OCI-LY3 (cell line): ENCODE measurements around the gene PAXX.

ENCODE experiments used
- H2AFZ ChIP-seq: fragments of 200-600, 300-600 bp; shearing (Covaris generic); 2 replicates; pipeline ENCODE4 v1.6.0; 2014; ENCODE audit warnings: antibody characterized with exemption, low read depth, low read length
- H3K27ac ChIP-seq: fragments of 200-600, 300-600 bp; sonication (generic); 2 replicates; pipeline ENCODE4 v1.5.1; 2014; ENCODE audit warnings: mild to moderate bottlenecking, low read length, moderate library complexity, mixed read lengths
- H3K27me3 ChIP-seq: fragments of 200-600, 300-600 bp; sonication (generic); 2 replicates; pipeline ENCODE4 v1.6.1; 2014; ENCODE audit warnings: low read depth, low read length, mixed read lengths
- H3K36me3 ChIP-seq: fragments of 200-600, 300-600 bp; sonication (generic); replicated peaks from 2 replicates; pipeline ENCODE3; 2014; ENCODE audit warnings: low read depth, low read length, mixed read lengths
- H3K4me1 ChIP-seq: fragments of 300-600, 200-600 bp; sonication (generic); 2 replicates; pipeline ENCODE4 v1.6.1; 2014; ENCODE audit warnings: low read length, mixed read lengths
- H3K4me2 ChIP-seq: fragments of 200-600, 300-600 bp; sonication (generic); 2 replicates; pipeline ENCODE4 v1.6.1; 2014; ENCODE audit warnings: low read length, mixed read lengths
- H3K4me3 ChIP-seq: fragments of 300-600, 200-600 bp; sonication (generic); 2 replicates; pipeline ENCODE4 v1.5.1; 2014; ENCODE audit warnings: antibody characterized with exemption, mild to moderate bottlenecking, low read length, moderate library complexity
- H3K79me2 ChIP-seq: fragments of 300-600, 200-600 bp; shearing (Covaris generic); 2 replicates; pipeline ENCODE4 v1.6.1; 2014; ENCODE audit warnings: mild to moderate bottlenecking, low read length, mixed read lengths
- H3K9ac ChIP-seq: fragments of 300-600, 200-600 bp; shearing (Covaris generic); 2 replicates; pipeline ENCODE4 v1.6.0; 2014; ENCODE audit warnings: mild to moderate bottlenecking, low read length, moderate library complexity
- H3K9me3 ChIP-seq: fragments of 200-600, 300-600 bp; shearing (Covaris generic); 2 replicates; pipeline ENCODE4 v1.6.1; 2014; ENCODE audit warnings: low read length, mixed read lengths; ENCODE audit not compliant: insufficient read depth
- H4K20me1 ChIP-seq: fragments of 200-600, 300-600 bp; sonication (generic); 2 replicates; pipeline ENCODE4 v1.6.1; 2016; ENCODE audit warnings: low read length, mixed read lengths; ENCODE audit not compliant: insufficient read depth
- EZH2phosphoT487 ChIP-seq: fragments of 200-600 bp; shearing (Covaris generic); IDR thresholded peaks from 2 replicates; pipeline ENCODE4 v1.6.1; 2018; ENCODE audit warnings: antibody characterized with exemption, mixed run types, low read depth
- TF ChIP-seq, protein P1 (sequence below): fragments of 200-600, 300-600 bp; sonication (generic); IDR thresholded peaks from 2 replicates; pipeline ENCODE4 v1.5.1; 2014; ENCODE audit warnings: antibody characterized with exemption, low read length, low read depth

The PAXX gene

DNA sequence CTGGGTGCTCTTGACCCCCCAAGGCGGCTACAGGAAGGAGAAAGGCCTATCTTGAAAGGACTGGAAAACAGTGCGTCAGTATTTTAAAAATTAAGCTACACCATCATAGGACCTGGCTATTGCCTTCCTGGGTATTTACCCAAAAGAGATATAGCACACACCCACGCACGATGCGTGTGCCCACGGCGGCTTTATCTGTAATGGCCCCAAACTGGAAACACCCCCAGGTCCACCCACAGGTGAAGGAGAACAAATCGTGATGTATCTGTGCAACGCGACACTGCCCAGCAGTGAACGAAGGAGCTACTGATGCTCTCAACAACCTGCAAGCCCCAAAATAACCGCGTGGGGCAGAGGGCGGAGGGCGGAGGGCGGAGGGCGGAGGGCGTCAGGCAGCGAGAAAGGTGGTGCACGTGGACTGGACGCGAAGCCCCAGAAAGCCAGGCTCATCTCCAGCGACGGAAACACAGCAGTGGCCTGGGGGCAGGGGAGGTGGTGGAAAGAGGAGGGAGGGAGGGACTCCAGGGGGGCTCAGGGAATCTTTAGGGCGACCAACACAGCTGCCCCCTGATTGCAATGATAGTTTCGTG lies 27.3 kb upstream of the PAXX start:
- Histone ChIP-seq H3K9me3 (no peaks in the 10 kb centered on the region), H3K4me1 (no peaks in the 10 kb centered on the region), H3K4me2 (no peak overlapping the region), H3K79me2 (no peaks in the 10 kb centered on the region), H3K27me3 (no peaks in the 10 kb centered on the region), H3K27ac (no peak overlapping the region), H3K36me3 (no peaks in the 10 kb centered on the region), H2AFZ (no peak overlapping the region), H3K9ac (no peak overlapping the region), H4K20me1 (no peaks in the 10 kb centered on the region), H3K4me3 (no peak overlapping the region)
- TF ChIP-seq, protein P1, sequence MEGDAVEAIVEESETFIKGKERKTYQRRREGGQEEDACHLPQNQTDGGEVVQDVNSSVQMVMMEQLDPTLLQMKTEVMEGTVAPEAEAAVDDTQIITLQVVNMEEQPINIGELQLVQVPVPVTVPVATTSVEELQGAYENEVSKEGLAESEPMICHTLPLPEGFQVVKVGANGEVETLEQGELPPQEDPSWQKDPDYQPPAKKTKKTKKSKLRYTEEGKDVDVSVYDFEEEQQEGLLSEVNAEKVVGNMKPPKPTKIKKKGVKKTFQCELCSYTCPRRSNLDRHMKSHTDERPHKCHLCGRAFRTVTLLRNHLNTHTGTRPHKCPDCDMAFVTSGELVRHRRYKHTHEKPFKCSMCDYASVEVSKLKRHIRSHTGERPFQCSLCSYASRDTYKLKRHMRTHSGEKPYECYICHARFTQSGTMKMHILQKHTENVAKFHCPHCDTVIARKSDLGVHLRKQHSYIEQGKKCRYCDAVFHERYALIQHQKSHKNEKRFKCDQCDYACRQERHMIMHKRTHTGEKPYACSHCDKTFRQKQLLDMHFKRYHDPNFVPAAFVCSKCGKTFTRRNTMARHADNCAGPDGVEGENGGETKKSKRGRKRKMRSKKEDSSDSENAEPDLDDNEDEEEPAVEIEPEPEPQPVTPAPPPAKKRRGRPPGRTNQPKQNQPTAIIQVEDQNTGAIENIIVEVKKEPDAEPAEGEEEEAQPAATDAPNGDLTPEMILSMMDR, result no peak

DNA sequence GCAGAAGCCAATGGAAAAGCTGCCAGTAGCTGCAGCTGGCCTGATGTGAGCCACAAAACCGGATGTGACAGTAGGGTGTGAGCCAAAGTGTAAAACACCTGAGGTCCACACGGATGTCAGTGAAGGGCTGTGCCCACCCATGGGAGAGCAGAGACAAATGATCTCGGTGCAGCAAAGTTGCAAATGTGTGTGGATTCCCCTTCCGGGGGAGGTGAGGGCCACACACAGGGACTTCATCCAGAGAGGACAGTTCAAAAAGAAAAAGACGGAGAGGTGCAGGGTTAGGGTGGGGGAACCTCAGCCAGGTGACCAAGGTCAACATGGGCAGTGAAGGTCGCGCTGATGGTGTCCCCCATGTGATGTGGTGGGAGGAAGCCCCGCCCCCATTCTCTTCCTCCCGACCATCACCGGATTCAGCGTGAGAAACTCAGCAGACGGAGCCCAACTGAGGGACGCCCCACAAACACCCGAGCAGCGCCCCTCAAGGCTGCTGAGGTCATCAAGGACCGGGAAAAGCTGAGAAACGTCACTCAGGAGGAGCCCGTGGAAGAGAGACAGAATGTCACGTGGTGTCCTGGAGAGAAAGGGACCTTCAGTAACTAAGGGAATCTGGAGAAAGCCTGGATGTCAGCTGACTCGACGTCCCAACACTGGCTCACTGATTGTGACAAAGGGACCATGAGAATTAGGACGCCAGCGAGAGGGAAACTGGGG lies 26.3 kb upstream of the PAXX start:
- peak overlapping the region; percentile 62 for H3K4me3 ChIP-seq
- peak overlapping the region; percentile 65 for H3K4me2 ChIP-seq
- no peak overlapping the region; the same call in 1 of the 2 replicates for H2AFZ ChIP-seq

DNA sequence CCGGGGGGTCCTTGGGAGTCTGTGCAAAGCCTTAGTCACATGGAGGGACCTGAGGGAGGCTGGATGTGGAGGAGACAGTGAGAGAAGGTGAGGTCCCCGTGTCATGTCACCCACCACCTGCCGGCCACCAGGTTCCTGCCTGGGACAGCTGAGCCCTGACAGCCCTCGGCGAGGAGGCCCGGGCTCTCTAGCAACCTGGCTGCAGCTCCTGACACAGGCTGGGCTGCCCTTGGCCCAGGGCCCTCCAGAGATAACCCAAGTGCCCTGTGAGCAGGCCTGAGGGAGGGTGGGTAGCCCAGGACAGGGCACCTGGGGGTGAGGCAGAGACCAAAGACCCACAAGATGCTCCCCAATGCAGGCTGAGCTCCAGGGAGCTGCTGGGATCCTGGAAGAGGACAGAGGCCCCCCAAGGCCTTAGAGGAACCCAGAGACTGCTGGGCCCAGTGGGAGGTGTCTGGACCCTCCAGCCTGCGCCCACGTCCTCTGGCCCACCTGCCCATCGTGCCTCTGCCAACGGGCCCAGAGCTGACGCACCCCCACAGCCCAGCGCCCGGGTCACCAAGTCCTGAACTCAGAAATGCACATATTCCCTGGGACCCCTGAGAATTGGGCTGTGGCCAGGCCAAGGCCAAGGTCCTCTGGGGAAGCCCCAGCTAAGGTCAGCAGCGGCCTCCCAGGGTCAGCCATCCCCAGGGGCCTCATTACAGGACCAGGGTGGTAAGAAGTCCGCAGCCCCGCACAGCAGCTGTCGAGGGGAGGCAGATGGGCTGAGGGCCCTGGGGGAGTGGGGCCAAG lies 23.7 kb upstream of the PAXX start:
- no peak overlapping the region for H2AFZ ChIP-seq
- H3K27me3 ChIP-seq, result no peaks in the 10 kb centered on the region

More for the DNA sequence above, 26.3 kb upstream of the PAXX start:
- H3K27ac ChIP-seq, result no peak overlapping the region
- no peaks in the 10 kb centered on the region for H3K36me3 ChIP-seq
- H4K20me1 ChIP-seq, result no peaks in the 10 kb centered on the region
- H3K4me1 ChIP-seq, result no peaks in the 10 kb centered on the region
- no peak for TF ChIP-seq EZH2phosphoT487
- TF ChIP-seq, protein P1, result no peak
- no peaks in the 10 kb centered on the region for H3K9me3 ChIP-seq
- H3K9ac ChIP-seq, result no peak overlapping the region
- H3K27me3 ChIP-seq, result no peaks in the 10 kb centered on the region
- H3K79me2 ChIP-seq, result no peaks in the 10 kb centered on the region

More for the DNA sequence above, 23.7 kb upstream of the PAXX start:
- TF ChIP-seq, protein P1, result no peak
- no peak for TF ChIP-seq EZH2phosphoT487
- Histone ChIP-seq H3K4me1 (no peaks in the 10 kb centered on the region), H3K4me3 (no peak overlapping the region), H3K36me3 (no peaks in the 10 kb centered on the region), H3K9me3 (no peaks in the 10 kb centered on the region), H3K27ac (no peak overlapping the region), H3K4me2 (no peak overlapping the region), H3K79me2 (no peaks in the 10 kb centered on the region), H3K9ac (no peak overlapping the region), H4K20me1 (no peaks in the 10 kb centered on the region)
